Vagina (tissue), 2 donors: ENCODE data around the gene LPIN1.

Experiments
- POLR2A ChIP-seq, 2 donors: fragments of 450-650 bp; IDR thresholded peaks; one replicate each; pipeline ENCODE4 v1.6.1; 2017; ENCODE audit warnings: antibody characterized with exemption in 2 of 2, mild to moderate bottlenecking in 2 of 2, moderate library complexity in 2 of 2
- POLR2AphosphoS5 ChIP-seq, 2 donors: sonication (generic); formaldehyde crosslinking; IDR thresholded peaks; one replicate each; pipeline ENCODE4 v1.9.0; 2017; ENCODE audit warnings: antibody characterized with exemption in 2 of 2, mild to moderate bottlenecking in 2 of 2, low read depth in 1 of 2; ENCODE audit not compliant: insufficient read depth in 1 of 2
- TF ChIP-seq, protein P1 (sequence below), 3 experiments: fragments of 450-650 bp in 2 of 3; fragments of 200-600 bp in 1 of 3; sonication (generic) in 1 of 3; IDR thresholded peaks; one replicate each; pipeline ENCODE4 v1.5.1; 2017 to 2019; ENCODE audit warnings: antibody characterized with exemption in 3 of 3, mild to moderate bottlenecking in 2 of 3, moderate library complexity in 2 of 3

- TF ChIP-seq, protein P1, sequence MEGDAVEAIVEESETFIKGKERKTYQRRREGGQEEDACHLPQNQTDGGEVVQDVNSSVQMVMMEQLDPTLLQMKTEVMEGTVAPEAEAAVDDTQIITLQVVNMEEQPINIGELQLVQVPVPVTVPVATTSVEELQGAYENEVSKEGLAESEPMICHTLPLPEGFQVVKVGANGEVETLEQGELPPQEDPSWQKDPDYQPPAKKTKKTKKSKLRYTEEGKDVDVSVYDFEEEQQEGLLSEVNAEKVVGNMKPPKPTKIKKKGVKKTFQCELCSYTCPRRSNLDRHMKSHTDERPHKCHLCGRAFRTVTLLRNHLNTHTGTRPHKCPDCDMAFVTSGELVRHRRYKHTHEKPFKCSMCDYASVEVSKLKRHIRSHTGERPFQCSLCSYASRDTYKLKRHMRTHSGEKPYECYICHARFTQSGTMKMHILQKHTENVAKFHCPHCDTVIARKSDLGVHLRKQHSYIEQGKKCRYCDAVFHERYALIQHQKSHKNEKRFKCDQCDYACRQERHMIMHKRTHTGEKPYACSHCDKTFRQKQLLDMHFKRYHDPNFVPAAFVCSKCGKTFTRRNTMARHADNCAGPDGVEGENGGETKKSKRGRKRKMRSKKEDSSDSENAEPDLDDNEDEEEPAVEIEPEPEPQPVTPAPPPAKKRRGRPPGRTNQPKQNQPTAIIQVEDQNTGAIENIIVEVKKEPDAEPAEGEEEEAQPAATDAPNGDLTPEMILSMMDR (IDR thresholded peaks at IDR 0.05) = no peak
- TF ChIP-seq POLR2AphosphoS5 (IDR thresholded peaks at IDR 0.05; ENCODE audit: insufficient read depth in 1 of 2, low read depth in 1 of 2) (no peak), POLR2A (IDR thresholded peaks at IDR 0.05) (no peak)
These were observed 90.3 kb downstream of the LPIN1 start for GRCh38 chr2:11836647-11837219.
